ENCODE measurements around the gene VWCE. TPM values are rescaled to one million over a fixed set of nuclear protein-coding genes. Genes with fewer than 3 reads are reported as not detected.

The VWCE gene
- total and polyA plus RNA-seq, 9 of the 15 experiments (the other 6 are each of a cell fraction or from before 2014, with no cell fraction given) = 0.06 to 1.6 (median 0.63) TPM; not detected in 1

GRCh38 chr11:61295596-61295926 is 445 bp upstream of the VWCE start:
- H3K4me3 ChIP-seq = no peak overlapping the region
- BruUV-seq (replicated peaks) = no TSS peak
- POLR2A ChIA-PET = no interaction called here

GRCh38 chr11:61293867-61294716 is 1.0 kb downstream of the VWCE start:
- 86% methylated on average over 30 of the region's 60 CpGs for WGBS (ENCODE audit: insufficient coverage, low coverage, missing lambda C conversion rate)
- TF ChIP-seq ZNF76 (CRISPR knock-in tag; IDR thresholded peaks at IDR 0.05; ENCODE audit: borderline replicate concordance) (no peak), ZBTB33 (CRISPR knock-in tag; IDR thresholded peaks at IDR 0.05) (0 out of 2 replicates have a peak, but pooled peaks have one; percentile 30), POLR2G (IDR thresholded peaks at IDR 0.05; ENCODE audit: low read depth, low read length) (peak; percentile 47; the same call in 1 of the 2 replicates), RBM22 (IDR thresholded peaks at IDR 0.05; ENCODE audit: low read depth, low read length, poor library complexity, severe bottlenecking) (peak; percentile 36), RFX5 (IDR thresholded peaks at IDR 0.05; ENCODE audit: low read depth, low read length) (no peak), HNRNPL (IDR thresholded peaks at IDR 0.05; ENCODE audit: low read depth, low read length) (peak; percentile 69; the same call in 1 of the 2 replicates), TEAD1 (CRISPR knock-in tag; IDR thresholded peaks at IDR 0.05) (no peak), RBFOX2 (IDR thresholded peaks at IDR 0.05; ENCODE audit: low read depth, low read length) (0 out of 2 replicates have a peak, but pooled peaks have one; percentile 20), ZBTB1 (CRISPR knock-in tag; IDR thresholded peaks at IDR 0.05; ENCODE audit: borderline replicate concordance, low read depth) (no peak), RBM14 (IDR thresholded peaks at IDR 0.05; ENCODE audit: borderline replicate concordance, insufficient read depth, low read depth, low read length) (no peak), ZNF589 (CRISPR knock-in tag; IDR thresholded peaks at IDR 0.05; ENCODE audit: low read depth) (no peak)

More at GRCh38 chr11:61295596-61295926, 445 bp upstream of the VWCE start:
- FAIRE-seq (no peak), DNase-seq (ENCODE audit: extremely low read depth in 1 of 4, low spot score in 3 of 4) (no peak), ATAC-seq (no peak)
- CTCF ChIA-PET (ENCODE audit: low intra/inter-chr PET ratio) = no interaction called here
- Histone ChIP-seq H3K36me3 (ENCODE audit: control insufficient read depth, insufficient read depth, low read length) (peaks cover 38% of the 10 kb centered on the region), H3K9me3 (replicated peaks; ENCODE audit: control insufficient read depth, insufficient read depth, low read depth, low read length) (0 out of 2 replicates have a peak, but pooled peaks cover 1% of the 10 kb centered on the region), H3K79me2 (ENCODE audit: control insufficient read depth, insufficient read depth, low read length) (no peaks in the 10 kb centered on the region), H4K20me1 (replicated peaks; ENCODE audit: control insufficient read depth, insufficient read depth, low read length) (no peaks in the 10 kb centered on the region), H2AFZ (ENCODE audit: low read depth, low read length) (no peak overlapping the region), H3K4me2 (ENCODE audit: insufficient read depth, low read length) (no peak overlapping the region), H3K4me1 (replicated peaks in 1 of 2; ENCODE audit: control insufficient read depth in 2 of 2, insufficient read depth in 2 of 2, low read length in 2 of 2) (peaks cover 4 to 36% of the 10 kb centered on the region in 2 experiments; a peak in 4 of 5 replicates), H3K27me3 (ENCODE audit: control insufficient read depth in 2 of 2, insufficient read depth in 2 of 2, low read length in 2 of 2) (no peaks in the 10 kb centered on the region), H3K9me1 (ENCODE audit: control insufficient read depth, insufficient read depth, low read length) (no peaks in the 10 kb centered on the region), H3K9ac (ENCODE audit: insufficient read depth in 1 of 2, low read depth in 2 of 2, low read length in 2 of 2) (peak overlapping the region in 1 of 2 experiments; percentile 15; a peak in 1 of 4 replicates), H3K27ac (ENCODE audit: extremely low read depth, low read depth, low read length) (no peak overlapping the region)
- TF ChIP-seq POLR2G (IDR thresholded peaks at IDR 0.05; ENCODE audit: low read depth, low read length) (0 out of 2 replicates have a peak, but pooled peaks have one; percentile 25), DACH1 (IDR thresholded peaks at IDR 0.05; ENCODE audit: partially characterized antibody) (no peak)
- in situ Hi-C loops (cut with MboI) (no loop called here), intact Hi-C loops (cut with micrococcal nuclease) (no loop called here)
- 92% methylated on average over 12 of the region's 12 CpGs for WGBS (ENCODE audit: insufficient coverage, low coverage, missing lambda C conversion rate)

More at GRCh38 chr11:61293867-61294716, 1.0 kb downstream of the VWCE start:
- H3K4me2 ChIP-seq (ENCODE audit: insufficient read depth, low read length) = no peak overlapping the region
- CTCF ChIA-PET (ENCODE audit: low intra/inter-chr PET ratio) = no interaction called here
- no peaks in the 10 kb centered on the region for H4K20me1 ChIP-seq (replicated peaks; ENCODE audit: control insufficient read depth, insufficient read depth, low read length)
- peaks cover 4 to 36% of the 10 kb centered on the region in 2 experiments; a peak in 4 of 5 replicates for H3K4me1 ChIP-seq (replicated peaks in 1 of 2; ENCODE audit: control insufficient read depth in 2 of 2, insufficient read depth in 2 of 2, low read length in 2 of 2)
- no peaks in the 10 kb centered on the region for H3K9me1 ChIP-seq (ENCODE audit: control insufficient read depth, insufficient read depth, low read length)
- no peaks in the 10 kb centered on the region for H3K27me3 ChIP-seq (ENCODE audit: control insufficient read depth in 2 of 2, insufficient read depth in 2 of 2, low read length in 2 of 2)
- no peak overlapping the region for H2AFZ ChIP-seq (ENCODE audit: low read depth, low read length)
- no peaks in the 10 kb centered on the region for H3K79me2 ChIP-seq (ENCODE audit: control insufficient read depth, insufficient read depth, low read length)
- H3K27ac ChIP-seq (ENCODE audit: extremely low read depth, low read depth, low read length) = no peak overlapping the region
- no peak overlapping the region for H3K9ac ChIP-seq (ENCODE audit: insufficient read depth in 1 of 2, low read depth in 2 of 2, low read length in 2 of 2)
- H3K9me3 ChIP-seq (replicated peaks; ENCODE audit: control insufficient read depth, insufficient read depth, low read depth, low read length) = 0 out of 2 replicates have a peak, but pooled peaks cover 1% of the 10 kb centered on the region
- ATAC-seq = peak; percentile 5; the same call in 1 of the 3 replicates
- POLR2A ChIA-PET = interaction anchor here (0.6 to 0.7 kb wide), 2 partner anchors 378 to 949 kb away, joined by 3 to 5 read pairs; no protein-coding TSS in a partner anchor
- no peak overlapping the region for H3K4me3 ChIP-seq
- no TSS peak for BruUV-seq (replicated peaks)
- peaks cover 23% of the 10 kb centered on the region for H3K36me3 ChIP-seq (ENCODE audit: control insufficient read depth, insufficient read depth, low read length)
- DNase-seq (ENCODE audit: extremely low read depth in 1 of 4, low spot score in 3 of 4) = no peak
- intact Hi-C loops (cut with micrococcal nuclease) (no loop called here), in situ Hi-C loops (cut with MboI) (no loop called here)
- FAIRE-seq = no peak
